Lower lobe of right lung (tissue), 2 donors: ENCODE measurements around the gene SOCS6. TPM values are rescaled to one million over a fixed set of nuclear protein-coding genes. Genes with fewer than 3 reads are reported as not detected.
A peak's percentile ranks its signal among the peaks of the same experiment; 100 is the strongest.

Source experiments
- ATAC-seq, 2 donors: fragments of 200-7000 bp; cut with Tn5 transposase; one replicate each; pipeline ENCODE4 v1.9.1; 2020 to 2022; ENCODE audit warnings: mild to moderate bottlenecking in 2 of 2, moderate library complexity in 2 of 2
- DNase-seq: peaks from one replicate; pipeline ENCODE4 v3.0.0-alpha.2; 2020
- H3K27ac ChIP-seq: fragments of 200-600 bp; one replicate; pipeline ENCODE4 v1.8.0; 2022
- H3K27me3 ChIP-seq: fragments of 200-600 bp; one replicate; pipeline ENCODE4 v1.8.0; 2022; ENCODE audit warnings: low read depth
- H3K36me3 ChIP-seq: fragments of 200-600 bp; one replicate; pipeline ENCODE4 v1.8.0; 2022; ENCODE audit warnings: mild to moderate bottlenecking
- H3K4me1 ChIP-seq: fragments of 200-600 bp; one replicate; pipeline ENCODE4 v1.8.0; 2022
- H3K4me3 ChIP-seq: fragments of 200-600 bp; one replicate; pipeline ENCODE4 v1.8.0; 2022; ENCODE audit warnings: mild to moderate bottlenecking
- H3K9me3 ChIP-seq: fragments of 200-600 bp; one replicate; pipeline ENCODE4 v1.8.0; 2022
- CTCF ChIP-seq: fragments of 200-600 bp; IDR thresholded peaks from one replicate; pipeline ENCODE4 v1.8.0; 2022; ENCODE audit warnings: antibody characterized with exemption, mild to moderate bottlenecking
- intact Hi-C: fragments of 100-400 bp; cut with DNase I; formaldehyde crosslinking; loops from one replicate; pipeline ENCODE4 v1.11.0; 2022
- total RNA-seq: library from RNA; stranded (reverse); fragmentation: NEBNext Ultra II Directional; extraction: Animal tissue kit (Norgen Biotek cat#: 25700); gene quantifications from one replicate; pipeline ENCODE4 v1.2.1, GENCODE V29; 2021
- donor health status: DM: no; HTN: yes; CAD: no; lungs with severe emphysema.

SOCS6 gene
- total RNA-seq, 1 donor from 2014 or later, result 24.8 TPM

- no peak for TF ChIP-seq CTCF
- no peaks in the 10 kb centered on the region for H3K4me1 ChIP-seq
- no peak overlapping the region for H3K27ac ChIP-seq
- H3K36me3 ChIP-seq, result no peaks in the 10 kb centered on the region
- ATAC-seq (no peak), DNase-seq (no peak)
- intact Hi-C loops, result no loop called here
- H3K4me3 ChIP-seq, result no peak overlapping the region
- H3K9me3 ChIP-seq, result no peaks in the 10 kb centered on the region
- no peaks in the 10 kb centered on the region for H3K27me3 ChIP-seq
Observed at GRCh38 chr18:70263336-70263735, 25.5 kb upstream of the SOCS6 start.

- ATAC-seq (no peak), DNase-seq (no peak)
- intact Hi-C loops, result no loop called here
- no peak for TF ChIP-seq CTCF
- no peaks in the 10 kb centered on the region for H3K4me1 ChIP-seq
- H3K36me3 ChIP-seq, result no peaks in the 10 kb centered on the region
- no peak overlapping the region for H3K27ac ChIP-seq
- no peak overlapping the region for H3K4me3 ChIP-seq
- no peaks in the 10 kb centered on the region for H3K27me3 ChIP-seq
- peaks cover 17% of the 10 kb centered on the region for H3K9me3 ChIP-seq
Observed at GRCh38 chr18:70271742-70272141, 17.1 kb upstream of the SOCS6 start.

- intact Hi-C loops, result no loop called here
- no peaks in the 10 kb centered on the region for H3K27me3 ChIP-seq
- H3K36me3 ChIP-seq, result no peaks in the 10 kb centered on the region
- TF ChIP-seq CTCF, result no peak
- DNase-seq (no peak), ATAC-seq (peak; percentile 70 to 81)
- H3K9me3 ChIP-seq, result peaks cover 17% of the 10 kb centered on the region
- no peaks in the 10 kb centered on the region for H3K4me1 ChIP-seq
- H3K4me3 ChIP-seq, result no peak overlapping the region
- no peak overlapping the region for H3K27ac ChIP-seq
Observed at GRCh38 chr18:70273021-70273420, 15.8 kb upstream of the SOCS6 start.

- ATAC-seq, result no peak
Observed at GRCh38 chr18:70276416-70277191, 12.2 kb upstream of the SOCS6 start.

GRCh38 chr18:70279470-70279869 is 9.4 kb upstream of the SOCS6 start:
- no peak overlapping the region for H3K27ac ChIP-seq

More at GRCh38 chr18:70276416-70277191, 12.2 kb upstream of the SOCS6 start:
- no peak for TF ChIP-seq CTCF
- H3K9me3 ChIP-seq, result peaks cover 8% of the 10 kb centered on the region
- H3K36me3 ChIP-seq, result no peaks in the 10 kb centered on the region
- H3K27ac ChIP-seq, result no peak overlapping the region
- H3K4me1 ChIP-seq, result no peaks in the 10 kb centered on the region
- no peak for DNase-seq
- intact Hi-C loops, result no loop called here
- no peak overlapping the region for H3K4me3 ChIP-seq
- no peaks in the 10 kb centered on the region for H3K27me3 ChIP-seq

More at GRCh38 chr18:70279470-70279869, 9.4 kb upstream of the SOCS6 start:
- H3K4me1 ChIP-seq, result no peaks in the 10 kb centered on the region
- no peak for TF ChIP-seq CTCF
- H3K4me3 ChIP-seq, result no peak overlapping the region
- no peak for ATAC-seq
- no peaks in the 10 kb centered on the region for H3K9me3 ChIP-seq
- no peaks in the 10 kb centered on the region for H3K27me3 ChIP-seq
- no peak for DNase-seq
- intact Hi-C loops, result no loop called here
- no peaks in the 10 kb centered on the region for H3K36me3 ChIP-seq
